NCI-H82 treated with DMSO at 0.1 percent for 48 hours (cell line): ENCODE data around the gene JAG1.

Source experiments
- DNase-seq: peaks from one replicate; lab custom pipeline; 2025; ENCODE audit not compliant: unreplicated experiment; lab: John Stamatoyannopoulos, UW

JAG1 gene

GRCh38 chr20:10654630-10655029 is 19.2 kb downstream of the JAG1 start:
- no peak for DNase-seq

DNA sequence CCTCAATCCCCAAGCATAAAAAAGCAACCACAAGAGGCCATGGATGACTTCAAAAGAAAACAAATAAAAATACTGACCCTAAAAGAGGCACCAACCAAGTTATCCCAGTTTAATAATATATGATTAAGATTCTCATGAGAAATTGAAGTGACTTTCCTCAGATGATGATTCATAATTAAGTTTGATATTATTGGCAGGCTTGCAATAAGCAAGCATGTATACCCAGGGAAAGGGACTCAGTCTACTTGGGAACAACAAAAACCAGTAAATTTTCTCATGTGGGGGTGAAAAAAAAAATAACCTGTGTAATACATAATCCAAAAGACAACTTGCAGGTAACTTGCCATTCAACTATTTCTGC is 19.6 kb downstream of the JAG1 start:
- no peak for DNase-seq

GRCh38 chr20:10653599-10654249 is 20.1 kb downstream of the JAG1 start:
- DNase-seq = peak; percentile 16

DNA sequence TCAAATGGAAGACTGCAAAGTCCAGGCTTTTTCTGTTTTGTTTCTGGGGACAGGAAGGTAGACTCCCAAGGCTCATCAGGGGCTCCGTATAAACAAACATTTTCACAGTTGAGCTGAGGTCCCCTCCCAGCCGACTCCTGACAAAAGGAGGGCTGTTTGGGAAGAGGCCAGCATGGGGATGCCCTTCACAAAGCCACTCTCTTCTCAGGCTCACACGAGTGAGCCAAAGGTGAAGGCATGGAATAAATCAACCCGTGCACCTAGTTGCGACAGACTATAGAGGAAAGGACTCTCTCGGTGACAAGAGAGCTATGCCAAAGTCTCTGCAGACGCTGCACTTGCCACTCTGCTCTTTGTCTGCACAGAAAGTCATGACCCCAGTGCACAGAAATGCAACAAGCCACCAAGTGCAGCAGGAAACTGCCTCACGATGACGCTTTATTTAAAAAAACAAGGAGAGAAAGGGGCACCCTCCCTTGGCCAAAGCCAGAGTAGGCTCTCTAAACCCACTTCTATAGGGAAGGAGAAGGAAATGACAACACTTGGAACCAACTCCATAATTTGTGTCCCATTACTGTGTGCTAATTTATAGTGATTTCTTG is 21.0 kb downstream of the JAG1 start:
- no peak for DNase-seq

GRCh38 chr20:10652185-10652584 is 21.6 kb downstream of the JAG1 start:
- DNase-seq = no peak

DNA sequence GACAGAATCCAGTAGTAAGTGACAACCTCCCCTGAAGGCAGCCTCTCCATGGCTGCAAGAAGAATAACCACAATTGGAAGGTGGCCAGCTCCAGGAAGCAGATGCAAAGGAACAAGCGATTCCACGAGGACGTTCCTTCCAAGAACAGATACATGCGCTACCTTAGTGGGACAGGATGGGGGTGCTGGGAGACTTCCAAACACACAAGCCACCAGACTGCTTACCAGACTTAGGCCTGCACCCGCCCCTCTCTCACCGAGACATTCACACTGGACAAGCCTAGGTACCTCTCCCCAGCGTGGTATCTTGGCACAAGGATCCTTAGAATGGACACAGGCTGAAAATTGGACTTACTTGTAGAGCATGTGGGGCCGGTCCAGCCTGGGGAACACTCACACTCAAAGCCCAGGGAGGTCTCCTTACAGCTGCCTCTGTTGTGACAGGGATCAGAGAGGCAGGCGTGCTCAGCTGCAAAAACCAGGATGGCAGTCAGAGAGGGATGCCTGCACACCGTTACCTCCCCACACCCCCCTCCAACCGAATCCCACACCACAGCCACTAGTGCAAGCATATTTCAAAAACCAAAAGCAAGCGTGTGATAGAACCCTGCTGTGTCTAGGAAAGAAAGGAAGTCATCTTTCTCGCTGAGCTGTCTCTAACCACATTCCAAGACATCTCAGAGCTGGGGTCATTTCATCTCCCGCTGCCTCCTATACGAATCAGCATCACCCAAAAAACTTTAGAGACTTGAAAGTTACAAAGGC is 22.4 kb downstream of the JAG1 start:
- DNase-seq = no peak

GRCh38 chr20:10649797-10650160 is 24.0 kb downstream of the JAG1 start:
- DNase-seq = peak; percentile 34

DNA sequence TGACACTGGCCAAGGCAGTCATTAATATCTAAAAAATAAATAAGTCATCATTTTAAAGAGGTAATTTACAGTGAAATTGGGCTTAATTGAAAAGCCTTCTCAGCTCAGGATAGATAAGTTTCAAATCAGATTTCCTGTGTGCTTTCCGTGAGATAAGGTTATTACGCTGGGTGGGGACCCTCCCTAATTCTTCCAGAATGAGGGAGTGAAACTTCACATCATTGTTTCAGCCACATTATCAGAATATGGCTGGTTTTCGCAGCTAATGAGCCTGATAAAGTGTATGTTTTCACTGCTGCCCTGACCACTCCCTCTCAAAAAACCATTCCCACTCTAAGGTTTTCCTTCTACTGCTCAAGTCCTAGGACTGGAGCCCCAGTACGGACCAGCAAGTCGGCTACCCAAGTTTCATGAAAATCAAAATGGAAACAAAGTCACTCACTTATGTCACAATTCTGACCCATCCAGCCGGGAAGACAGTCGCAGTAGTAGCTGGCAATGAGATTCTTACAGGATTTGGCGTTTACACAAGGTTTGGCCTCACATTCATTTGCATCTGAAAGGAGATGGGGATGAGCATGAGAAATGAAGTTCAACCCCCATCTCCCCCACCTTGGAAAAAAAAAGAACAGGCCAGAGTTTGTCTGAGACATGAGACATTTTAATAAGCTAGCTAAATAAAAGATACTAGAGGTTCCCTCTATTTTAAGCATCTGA is 24.6 kb downstream of the JAG1 start:
- no peak for DNase-seq

DNA sequence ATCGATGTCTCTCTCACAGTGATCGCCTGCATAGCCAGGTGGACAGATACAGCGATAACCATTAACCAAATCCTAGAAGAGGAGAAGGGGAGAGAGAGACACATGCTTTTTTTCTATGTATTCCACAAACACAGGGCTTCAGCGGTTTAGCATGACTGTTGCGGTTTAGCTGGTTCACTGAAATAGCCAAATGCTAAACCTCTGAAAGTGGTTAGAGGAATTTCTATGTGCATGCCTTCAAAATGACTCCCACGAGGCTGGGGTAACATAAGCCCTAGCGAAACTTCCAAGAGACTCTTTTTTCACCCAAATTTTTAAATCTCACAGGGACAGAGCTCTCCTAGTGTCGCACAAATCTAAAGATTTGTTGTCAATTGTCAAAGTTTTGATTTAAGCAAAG is 25.1 kb downstream of the JAG1 start:
- no peak for DNase-seq

- DNase-seq = no peak
Measured at GRCh38 chr20:10647909-10648308, 25.9 kb downstream of the JAG1 start.

DNA sequence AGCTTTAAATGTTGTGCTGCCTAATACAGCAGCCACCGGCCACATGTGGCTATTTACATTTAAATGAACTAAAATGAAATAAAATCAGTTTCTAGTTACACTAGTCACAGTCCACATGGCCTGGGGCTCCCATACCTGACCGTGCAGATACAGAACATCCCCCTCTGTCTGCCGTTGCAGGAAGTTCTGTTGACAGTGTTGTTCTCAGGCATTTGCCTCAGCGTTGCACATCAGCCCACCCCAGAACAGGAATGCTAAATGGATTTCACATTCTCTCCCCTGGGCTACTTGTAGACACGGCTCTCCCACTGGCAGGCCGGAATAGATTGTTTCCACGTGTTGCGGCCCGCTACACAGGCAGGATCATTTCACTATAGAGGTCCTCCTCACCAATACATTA is 26.3 kb downstream of the JAG1 start:
- peak; percentile 45 for DNase-seq

DNA sequence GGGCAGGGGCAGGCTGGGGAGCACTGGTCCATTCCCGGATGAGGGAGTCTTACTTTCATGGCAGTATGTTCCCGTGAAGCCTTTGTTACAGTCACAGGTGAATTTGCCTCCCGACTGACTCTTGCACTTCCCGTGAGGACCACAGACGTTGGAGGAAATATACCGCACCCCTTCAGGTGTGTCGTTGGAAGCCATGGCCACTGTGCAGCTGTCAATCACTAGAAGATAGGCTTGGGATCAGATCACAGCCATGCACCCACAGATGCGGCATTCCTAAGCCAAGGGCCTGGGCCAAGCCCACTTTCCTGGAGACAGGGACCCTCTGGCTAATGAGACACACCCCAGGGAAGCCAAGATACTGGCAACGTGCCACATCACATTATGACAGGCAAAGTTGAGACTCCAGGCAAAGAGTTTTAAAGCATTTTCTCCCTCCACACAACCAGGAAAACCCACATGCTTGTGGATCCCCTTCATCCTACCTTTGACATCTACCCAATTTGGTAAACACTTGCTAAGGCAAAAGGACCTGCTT is 26.8 kb downstream of the JAG1 start:
- no peak for DNase-seq

DNA sequence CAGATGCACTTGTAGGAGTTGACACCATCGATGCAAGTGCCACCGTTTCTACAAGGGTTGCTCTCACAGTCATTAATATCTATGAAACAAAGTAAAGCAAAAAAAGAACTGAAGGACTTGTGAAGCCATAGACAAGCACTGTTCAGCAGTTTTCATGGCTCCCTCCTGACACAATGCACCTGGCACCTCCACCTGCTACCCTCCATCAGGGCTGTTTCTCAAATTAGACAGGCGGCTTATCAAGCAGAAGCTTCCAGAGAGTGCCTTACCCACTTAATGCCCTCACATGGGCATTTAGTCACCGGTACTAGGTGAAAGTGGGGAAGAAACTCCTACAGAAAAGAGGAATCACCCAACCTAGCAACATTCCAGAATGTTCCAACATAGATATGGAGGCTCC is 27.8 kb downstream of the JAG1 start:
- no peak for DNase-seq

- no peak for DNase-seq
Measured at GRCh38 chr20:10645205-10645570, 28.6 kb downstream of the JAG1 start.

- DNase-seq = peak; percentile 68
Measured at GRCh38 chr20:10644458-10645204, 29.2 kb downstream of the JAG1 start.

- no peak for DNase-seq
Measured at GRCh38 chr20:10643560-10643873, 30.3 kb downstream of the JAG1 start.

DNA sequence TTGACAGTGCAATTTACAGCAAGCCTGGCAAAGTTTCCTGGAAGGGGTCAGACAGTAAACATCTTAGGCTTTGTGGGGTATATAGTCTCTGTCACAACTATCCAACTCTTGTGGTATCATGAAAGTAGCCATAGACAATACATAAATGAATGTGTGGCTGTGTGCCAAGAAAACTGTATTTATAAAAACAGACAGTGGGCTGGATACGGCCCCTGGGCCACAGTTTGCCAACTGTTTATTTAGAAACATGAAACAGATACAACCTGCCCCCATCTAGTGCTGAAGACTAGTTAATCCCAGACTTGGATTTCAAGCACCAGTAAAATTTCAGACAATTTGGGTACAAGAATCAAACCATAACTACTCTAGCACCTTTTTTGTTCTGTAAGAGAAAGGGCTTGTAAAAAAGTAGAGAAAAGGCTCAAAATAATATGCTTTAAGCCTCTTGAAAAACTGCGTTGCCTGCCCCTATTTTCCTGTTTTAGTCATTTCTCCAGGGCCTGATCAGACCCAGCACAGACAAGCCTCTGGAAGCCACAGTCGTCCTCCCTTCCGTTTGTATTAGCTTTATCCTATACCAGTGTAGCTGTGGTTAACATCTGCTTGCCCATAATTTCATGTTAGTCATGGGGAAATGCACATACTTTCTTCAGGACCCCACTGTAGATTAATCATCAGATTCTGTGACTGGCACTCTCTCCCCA is 30.8 kb downstream of the JAG1 start:
- no peak for DNase-seq

- DNase-seq = no peak
Measured at GRCh38 chr20:10641893-10642292, 31.9 kb downstream of the JAG1 start.

DNA sequence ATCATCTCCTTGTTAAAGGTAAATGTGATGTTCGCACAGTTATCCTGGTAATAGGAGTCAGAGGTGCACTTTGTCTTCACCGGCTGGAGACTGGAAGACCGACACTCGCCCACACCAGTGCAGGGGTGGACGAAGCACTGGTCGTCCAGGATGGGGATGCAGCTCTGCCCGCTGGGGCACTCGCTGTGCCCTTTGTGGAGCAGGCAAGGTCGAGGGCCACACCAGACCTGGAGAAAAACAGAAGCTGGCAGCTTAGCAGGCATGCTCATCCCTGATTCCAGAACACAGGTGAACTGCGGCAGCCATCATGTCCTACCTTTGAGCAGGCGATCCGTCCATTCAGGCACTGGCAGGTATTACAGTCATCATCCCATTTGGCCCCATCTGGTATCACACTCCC is 32.3 kb downstream of the JAG1 start:
- DNase-seq = no peak

DNA sequence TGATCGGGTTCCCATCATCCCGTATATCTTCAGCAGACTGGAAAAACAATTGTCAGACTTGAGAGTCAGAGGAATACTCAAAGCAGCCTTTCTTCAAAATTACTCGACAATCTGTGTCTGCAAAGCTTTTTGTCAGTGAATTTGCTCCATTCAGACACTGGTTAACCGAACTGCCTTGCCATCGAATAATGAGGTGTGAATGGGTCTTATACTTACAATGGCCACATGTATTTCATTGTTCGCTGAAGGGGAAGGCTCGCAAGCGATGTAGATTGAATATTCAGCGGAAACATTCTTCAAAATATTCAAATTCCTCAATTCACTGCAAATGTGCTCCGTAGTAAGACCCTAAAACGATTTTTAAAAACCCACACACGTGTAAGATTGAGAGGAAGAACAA is 32.9 kb downstream of the JAG1 start:
- no peak for DNase-seq
